Activated CD4-positive, alpha-beta T cell treated with anti-CD3 and anti-CD28 coated beads for 24 hours (primary cell): Measurements from ENCODE around the gene WDPCP.
"Not testable (repeated sequence)": the region's sequence is repeated elsewhere in the genome, so short reads cannot be mapped to it uniquely, and the experiment has no call there.

Experiments used
- DNase-seq, 2 donors: peaks; one replicate each; pipeline ENCODE4 v3.0.0-alpha.2; 2020; ENCODE audit warnings: low read depth in 2 of 2

WDPCP gene

DNA sequence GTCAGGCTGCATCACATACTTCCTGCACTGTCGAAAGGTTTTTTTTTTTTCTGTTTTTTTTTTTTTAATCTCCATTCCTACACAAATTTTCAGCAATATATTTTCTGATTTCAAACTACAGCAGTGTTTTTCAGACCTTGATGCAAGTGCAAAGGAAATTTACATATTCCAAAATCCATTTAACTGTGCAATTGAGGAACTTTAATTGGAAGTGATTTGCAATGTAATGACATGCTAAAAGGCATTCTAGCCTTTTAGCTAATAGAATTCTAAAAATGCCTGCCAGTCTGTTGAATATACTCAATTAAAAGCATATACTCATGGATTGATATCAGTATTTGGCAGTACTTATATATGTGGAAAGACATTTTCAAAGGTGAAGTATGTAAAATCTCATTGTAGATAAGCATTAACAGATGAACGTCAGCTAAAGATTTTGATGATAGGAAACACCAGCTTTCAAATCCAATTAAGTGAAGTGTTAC is 327.1 kb downstream of the WDPCP start:
- DNase-seq = no peak

DNA sequence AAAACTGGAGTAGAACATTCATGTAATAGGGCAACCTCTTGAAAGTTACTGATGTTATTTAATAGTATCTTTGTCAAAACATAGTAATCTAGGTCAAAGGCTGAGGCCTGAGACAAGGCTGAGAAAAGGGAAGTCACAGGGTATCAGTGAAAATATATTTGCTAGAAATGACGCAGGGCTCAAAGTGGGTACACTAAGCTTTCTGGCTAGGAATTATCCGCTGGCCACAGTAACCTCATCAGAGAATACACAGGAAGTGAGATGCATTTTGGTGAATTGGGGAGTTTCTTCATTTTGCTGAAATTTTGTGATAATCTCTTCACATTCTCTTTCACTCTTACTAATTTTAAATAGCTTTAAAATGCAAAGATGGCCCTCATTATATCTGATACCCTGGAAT is 330.8 kb downstream of the WDPCP start:
- DNase-seq = no peak

DNA sequence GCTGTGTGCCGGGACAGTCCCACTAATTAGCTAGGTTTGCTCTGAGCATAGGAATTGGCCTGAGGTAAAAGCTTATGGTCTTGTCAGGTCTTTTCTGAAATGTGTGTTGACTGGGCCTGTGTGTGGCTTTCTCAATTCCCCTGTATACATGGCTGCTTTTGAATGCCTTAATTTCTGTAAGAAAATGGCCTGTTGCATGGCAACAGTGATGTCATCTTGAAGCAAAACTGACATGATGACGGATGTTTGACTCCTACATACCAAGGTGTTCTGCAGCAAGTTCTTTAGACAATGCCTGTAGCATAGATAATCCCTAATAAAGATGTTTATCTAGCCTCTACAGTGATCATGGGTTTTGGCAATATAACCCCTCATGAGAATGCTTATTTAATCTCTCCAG is 339.1 kb downstream of the WDPCP start:
- no peak for DNase-seq

DNA sequence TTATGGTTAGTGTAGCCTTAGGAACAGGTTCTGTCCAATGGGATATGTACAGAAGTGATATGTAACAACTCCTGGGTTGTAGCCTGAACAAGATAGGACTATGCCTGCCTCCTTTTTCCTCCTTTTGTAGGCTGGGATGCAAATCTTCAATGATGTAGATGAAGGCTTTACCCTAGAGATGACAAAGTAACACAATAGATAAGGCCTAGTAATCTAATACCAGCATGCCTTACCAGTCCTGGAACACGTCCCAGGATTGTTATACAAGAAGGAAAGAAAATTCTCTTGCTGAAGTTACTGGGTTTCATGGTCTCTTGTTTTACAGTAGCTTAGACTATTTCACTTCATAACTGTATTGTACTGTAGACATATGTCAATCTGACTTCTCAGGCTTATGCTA is 345.5 kb downstream of the WDPCP start:
- no peak for DNase-seq

DNA sequence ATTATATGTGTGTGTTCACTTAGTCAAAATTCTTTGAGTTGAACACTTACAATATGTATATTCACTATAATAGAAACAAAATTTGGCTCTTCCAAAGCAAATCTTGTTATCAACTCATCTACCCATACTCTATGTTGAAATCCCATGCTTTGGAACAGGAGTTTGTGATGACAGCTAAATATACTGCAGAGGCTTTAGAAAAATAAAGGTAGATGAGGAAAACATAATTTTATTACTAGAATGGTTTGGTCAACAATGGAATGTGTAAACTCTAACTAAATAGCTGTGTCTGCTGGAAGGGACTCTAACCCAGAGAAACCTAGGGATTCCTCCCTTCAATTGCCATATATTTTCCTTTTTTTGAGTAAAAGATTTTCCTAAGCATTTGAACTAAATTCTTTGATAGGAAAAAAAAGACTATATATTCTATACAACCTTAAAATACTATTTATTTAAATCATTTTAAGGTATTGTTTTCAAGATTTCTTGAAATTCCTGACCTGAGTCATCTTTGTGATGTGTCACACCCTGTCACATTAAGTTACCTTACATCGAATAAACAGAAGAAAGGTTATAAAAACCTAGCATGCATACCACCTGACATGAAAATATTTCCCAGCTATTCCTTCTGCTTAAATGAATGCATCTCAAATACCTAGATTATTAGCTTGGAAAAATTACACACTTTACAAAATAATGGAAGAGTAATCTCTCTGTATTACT is 362.2 kb downstream of the WDPCP start:
- DNase-seq = no peak

DNA sequence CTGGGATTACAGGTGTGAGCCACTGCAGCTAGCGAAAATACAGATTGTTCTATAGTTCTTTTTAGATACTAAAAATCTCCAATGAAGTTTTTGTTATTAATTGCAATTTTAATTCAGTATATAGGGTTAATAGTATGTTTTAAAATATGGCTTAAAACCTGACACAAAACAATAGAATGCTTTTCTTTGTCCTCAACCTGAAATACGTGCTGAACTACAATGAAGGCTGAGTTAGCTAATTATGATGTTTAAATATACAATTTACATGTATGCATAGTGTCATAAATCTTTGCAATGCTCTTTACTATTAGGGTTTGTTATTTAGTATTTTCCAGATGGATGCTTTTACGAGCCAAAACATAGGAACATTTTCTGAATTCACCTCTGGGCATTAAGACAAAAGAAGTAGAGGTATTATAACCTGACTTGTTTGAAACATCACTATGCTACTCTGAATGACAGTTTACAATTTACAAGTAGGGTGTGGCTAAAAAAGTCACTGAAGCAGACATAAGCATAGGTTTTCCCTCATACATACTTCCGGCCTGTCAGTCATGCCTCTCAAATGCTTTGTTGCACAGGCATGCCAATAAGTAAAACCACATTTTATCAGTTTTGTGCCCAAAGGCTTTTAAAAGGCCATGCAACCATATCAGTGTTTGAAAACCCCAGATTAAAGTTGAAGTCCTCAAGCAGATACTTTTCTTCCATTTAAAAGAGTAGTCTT is 369.3 kb downstream of the WDPCP start:
- DNase-seq = no peak

DNA sequence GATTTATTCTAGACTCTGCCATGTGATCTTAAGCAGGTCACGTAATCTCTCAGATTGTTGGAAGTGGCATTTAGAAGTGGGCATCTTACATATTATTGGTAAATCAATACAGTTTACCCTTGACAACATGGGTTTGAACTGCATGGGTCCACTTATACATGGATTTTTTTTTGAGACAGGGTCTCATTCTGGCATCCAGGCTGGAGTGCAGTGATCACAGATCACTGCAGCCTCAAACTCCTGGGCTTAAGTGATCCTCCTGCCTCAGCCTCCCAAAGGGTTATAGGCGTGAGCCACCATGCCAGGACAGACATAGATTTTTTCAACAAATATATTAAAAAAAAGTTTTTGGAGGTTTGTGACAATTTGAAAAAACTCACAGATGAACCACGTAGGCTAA is 393.0 kb downstream of the WDPCP start:
- DNase-seq = no peak

DNA sequence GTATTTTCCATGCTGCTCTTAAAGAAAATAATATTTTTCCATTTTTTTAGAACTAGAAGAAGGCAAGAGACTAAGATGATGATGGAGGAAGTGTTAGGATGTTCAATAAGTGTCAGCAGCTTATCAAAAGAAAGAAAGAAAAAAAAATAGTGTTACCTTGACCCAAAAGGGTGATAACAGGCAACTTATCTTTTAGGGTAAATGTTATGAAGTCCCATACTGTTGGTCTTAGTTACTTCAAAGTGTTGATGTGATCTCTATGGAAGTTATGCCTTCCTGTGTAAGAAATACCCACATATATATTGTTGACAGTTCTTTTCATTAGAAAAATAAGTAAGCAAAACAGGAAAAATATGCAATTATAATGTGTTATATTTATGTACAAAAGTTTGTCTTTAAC is 394.1 kb downstream of the WDPCP start:
- no peak for DNase-seq

DNA sequence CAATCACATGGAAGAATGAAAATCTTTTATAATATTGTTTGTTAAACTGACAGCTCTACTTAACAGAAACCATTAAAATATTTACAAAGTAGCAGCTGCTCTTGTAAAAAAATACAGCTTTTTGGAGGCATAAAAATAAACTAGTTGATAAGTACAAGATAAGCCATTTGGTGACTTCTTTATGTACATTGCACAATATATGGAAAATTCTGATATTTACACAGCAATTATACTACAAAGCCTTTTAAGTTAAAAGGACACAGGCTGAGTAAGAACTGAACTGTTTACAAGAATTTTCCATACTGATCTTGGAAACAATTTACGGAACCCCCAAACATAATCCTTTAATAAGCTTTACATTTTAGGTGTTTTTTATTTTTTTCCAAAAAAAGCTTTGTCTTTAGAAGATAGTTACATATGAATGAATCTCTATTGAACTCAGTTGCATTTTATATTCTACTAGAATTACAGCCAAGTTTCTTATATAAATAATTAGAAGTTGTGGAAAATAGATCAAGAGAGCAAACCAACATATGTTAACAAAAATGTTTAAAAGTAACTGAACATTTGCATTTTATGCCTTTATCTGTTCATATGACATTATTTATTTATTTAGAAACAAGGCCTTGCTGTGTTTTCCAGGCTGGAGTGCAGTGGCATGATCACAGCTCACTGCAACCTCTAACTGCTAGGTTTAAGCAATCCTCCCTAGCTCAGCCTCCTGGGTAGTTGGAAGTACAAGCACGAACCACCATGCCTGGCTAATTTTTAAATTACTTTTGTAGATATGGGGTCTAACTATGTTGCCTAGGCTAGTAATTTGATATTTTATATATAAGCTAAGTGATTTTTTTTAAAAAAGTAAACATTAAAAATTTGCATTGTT is 395.1 kb downstream of the WDPCP start:
- DNase-seq = no peak

DNA sequence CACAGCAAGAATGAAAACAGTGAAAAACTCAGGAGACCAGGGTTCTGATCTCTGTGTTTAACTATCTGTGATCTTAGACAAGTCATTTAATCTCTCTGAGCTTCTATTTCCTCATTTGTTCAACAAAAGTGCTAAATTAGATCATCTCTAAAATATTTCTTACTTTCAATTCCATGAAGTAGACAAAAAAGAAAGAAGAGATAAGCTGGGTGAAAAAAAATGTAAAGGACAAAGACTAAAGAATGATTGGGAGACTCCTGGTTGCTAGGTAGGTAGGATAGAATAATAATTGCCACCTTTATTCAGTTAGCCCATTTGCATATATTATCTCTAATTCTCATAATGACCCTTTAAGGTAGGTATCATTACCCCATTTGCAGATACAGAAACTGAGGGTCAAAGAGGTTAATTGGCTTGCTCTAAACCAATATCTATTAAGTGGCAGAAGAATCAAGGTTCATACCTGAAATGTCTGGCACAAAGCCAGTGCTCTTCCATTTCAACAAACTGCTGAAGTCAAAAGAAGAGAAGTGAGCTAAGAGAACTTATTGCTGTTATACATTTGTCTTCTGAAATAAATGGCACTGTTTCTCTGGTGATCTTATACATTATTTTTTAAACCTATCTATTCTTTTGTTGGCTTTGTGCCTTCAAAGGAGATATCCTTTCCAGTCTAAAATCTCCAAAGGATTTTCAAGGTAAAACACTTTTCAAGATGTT is 395.9 kb downstream of the WDPCP start:
- no peak for DNase-seq

DNA sequence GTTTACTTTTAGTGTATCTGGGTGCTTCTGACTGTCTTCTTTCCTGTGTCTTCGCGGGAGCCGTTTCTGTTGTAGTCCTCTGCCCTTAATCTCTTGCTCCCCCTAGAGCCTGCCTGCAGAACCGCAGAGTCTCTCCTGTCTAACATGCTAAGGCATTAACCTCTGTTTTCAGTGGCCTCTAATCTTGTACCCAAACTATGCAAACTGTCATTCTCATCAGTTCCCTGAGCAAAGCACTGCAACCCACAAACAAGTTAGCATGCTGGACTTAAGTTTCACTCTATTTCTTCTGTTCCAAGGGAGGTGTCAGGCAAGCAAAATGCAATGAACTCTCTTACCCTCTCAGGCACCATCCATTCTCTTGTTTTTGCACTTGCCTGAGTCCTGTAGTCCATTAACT is 399.3 kb downstream of the WDPCP start:
- DNase-seq = no peak

DNA sequence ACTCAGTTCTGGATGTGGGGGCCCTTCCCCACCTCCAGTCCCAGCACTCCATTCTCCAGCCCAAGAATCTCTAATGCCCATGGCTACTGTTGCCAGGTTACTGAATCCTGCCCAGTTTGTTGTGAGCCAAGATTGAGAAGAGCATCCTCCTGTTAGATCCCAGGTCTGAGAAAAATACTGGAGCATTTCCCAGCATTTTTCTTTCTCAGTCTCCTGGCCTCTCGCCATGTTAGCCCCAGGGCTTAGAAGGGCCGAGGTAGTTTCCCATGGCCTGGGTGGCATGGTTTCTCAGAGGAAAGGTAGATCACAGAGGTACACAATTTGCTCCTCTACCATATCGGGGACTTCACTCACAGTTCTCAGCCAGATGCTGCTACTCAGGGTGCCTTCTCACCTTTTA is 401.9 kb downstream of the WDPCP start:
- no peak for DNase-seq

DNA sequence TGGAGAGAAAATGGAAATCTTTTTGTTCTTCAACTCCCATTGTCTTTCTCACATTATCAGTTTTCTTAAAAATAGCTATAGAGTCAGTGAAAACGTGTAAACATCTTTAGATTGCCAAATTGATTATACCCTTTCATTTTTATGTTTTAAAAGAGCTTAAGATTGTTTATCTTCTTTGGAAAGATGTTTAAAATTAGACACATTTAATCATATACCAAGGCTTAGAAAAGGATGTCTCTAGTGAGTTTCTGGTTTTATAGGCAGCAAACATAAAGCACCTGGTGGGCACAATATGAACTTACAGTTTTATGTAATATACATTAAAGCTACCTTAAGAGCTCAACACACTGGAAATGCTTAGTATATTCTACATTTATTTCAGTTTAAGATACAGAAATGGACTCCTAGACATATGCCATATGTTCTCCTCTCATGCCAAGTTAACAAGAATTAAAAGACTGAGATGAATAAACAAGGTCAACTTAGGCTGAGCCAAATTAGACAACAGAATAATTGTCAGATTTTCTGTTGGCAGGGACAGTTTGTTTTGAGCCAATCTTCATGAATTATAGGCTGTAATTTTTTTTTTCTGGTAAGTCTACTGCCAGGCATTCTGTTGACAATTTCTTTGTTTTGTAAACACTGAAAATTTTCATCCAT is 425.0 kb downstream of the WDPCP start:
- no peak for DNase-seq

DNA sequence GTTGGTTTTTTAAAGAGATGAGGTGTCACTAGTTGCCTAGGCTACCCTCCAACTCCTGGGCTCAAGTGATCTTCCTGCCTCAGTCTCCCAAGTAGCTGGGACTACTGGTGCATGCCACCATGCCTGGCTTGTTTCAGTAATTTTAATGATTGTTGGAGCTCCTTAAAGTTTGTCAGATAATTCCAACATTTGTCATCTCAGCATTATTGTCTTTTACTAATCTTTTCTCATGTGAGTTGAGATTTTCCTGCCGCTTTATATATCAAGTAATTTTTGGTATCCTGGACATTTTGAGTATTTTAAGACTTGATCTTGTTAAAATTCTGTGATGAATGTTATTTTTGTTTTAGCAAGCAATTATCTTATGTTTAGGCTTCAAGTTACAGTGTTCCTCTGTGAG is 429.0 kb downstream of the WDPCP start:
- DNase-seq = no peak

DNA sequence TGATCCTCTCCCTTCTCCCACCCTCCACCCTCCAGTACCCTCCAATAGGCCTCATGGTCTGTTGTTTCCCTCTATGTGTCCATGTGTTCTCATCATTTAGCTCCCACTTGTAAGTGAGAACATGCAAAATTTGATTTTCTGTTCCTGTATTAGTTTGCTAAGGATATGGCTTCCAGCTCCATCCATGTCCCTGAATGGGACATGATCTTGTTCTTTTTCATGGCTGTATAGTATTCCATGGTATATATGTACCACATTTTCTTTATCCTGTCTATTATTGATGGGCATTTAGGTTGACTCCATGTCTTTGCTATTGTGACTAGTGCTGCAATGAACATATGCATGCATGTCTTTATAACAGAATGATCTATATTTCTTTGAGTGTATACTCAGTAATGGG is 451.6 kb downstream of the WDPCP start:
- not testable (repeated sequence) for DNase-seq

DNA sequence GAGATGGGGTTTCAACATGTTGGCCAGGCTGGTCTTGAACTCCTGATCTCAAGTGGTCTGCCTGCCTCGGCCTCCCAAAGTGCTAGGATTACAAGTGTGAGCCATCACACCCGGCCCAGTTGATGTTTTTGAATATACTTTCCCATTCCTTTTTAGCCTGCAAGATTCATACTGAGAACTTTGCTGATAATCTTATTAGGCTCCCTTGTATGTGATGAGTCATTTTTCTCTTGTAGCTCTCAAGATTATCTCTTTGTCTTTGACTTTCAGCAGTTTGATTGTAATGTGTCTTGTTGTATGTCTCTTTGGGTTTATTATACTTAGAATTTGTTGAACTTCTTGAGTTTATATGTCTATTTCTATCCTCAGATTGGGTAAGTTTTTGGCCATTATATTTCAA is 456.3 kb downstream of the WDPCP start:
- DNase-seq = no peak

DNA sequence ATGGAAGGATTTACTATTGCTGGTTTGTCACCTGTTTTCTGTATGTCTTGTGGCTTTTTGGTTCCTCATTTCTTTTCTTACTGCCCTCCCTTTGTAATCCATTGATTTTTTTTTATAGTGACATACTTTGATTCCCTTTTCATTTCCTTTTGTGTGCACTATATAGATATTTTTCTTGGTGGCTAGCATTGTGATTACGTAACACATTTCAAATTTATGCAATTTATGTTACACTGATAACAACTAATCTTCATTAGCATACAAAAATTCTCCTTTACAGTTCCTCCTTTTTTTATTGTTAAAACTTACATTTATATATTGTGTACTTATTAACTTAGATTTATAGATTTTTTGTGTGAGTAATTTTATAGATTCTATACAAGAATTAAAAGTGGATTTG is 457.1 kb downstream of the WDPCP start:
- no peak for DNase-seq

DNA sequence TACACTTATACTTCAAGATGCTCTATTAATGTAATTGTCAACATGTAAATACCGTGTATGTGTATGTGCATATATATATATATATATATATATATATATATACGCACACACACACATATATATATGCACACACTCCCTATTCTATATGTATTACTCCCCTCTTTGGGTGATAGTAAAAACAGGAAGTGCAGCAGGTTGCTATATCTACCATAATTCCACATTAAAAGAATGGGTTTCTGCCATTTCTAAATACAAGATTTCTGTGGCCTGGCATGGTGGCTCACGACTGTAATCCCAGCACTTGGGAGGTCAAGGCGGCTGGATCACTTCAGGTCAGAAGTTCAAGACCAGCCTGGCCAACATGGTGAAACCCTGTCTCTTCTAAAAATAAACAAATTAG is 460.7 kb downstream of the WDPCP start:
- DNase-seq = no peak

DNA sequence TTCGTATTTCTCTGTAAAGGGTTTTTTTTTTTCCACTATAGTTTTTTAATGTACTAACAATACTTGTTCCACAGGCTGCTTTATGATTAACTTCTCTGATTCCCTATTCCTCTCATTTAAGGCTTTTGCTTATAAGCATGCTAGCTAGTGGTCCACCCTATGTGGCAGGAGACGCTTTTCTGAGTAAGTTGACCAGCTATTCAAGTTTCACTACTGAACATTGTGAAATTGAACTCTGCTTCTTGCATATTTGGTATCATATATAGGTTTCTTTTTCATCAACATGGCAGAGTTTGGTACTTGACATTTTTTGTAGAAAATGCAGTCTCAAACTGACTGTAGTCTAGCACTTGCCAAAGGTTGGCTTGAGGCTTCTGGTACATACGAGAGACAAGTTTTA is 463.4 kb downstream of the WDPCP start:
- no peak for DNase-seq

DNA sequence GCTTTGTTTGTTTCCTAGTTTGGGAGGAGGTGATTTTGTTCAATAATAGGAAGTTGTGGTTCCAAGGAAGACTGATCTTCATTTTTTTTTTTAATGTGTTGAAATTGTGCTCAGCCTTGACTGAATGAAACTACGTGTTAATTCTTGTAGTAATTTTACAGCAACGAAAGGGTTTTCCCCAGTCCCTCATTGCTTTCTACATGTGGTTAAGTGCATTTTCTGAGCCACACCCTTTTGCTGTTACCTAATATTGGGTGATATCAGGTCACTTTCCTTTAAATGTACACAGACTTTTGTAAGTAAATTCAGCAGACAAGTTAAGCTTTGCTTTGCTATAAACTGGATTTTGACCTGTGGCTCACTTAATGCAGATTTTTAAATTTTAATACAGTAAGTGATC is 464.1 kb downstream of the WDPCP start:
- no peak for DNase-seq

DNA sequence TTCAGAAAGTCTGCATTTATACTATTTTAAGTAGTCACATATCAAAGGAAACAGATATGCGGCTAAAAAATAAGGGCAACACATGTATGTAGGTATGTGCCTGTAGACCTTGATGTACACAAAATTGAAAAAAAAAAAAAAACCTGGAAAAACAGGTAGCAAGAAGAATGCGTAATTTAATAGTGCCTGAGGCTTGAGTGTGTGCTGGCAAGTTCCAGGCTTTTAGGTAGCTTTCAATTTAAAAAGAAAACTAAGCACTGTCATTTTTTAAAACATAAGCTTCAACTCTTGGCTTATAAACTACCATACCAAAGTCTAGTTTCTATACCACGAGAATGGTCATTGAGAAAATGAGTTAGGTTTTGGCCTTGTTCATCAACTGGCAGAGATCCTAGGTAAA is 465.4 kb downstream of the WDPCP start:
- DNase-seq = no peak
